Lower leg skin (tissue), 3 donors: ENCODE results near the gene GLIPR2.

Experiments used
- POLR2A ChIP-seq, 2 donors: fragments of 450-650 bp; IDR thresholded peaks; one replicate each; pipeline ENCODE4 v1.6.1; 2016 to 2017; ENCODE audit warnings: antibody characterized with exemption in 2 of 2, mild to moderate bottlenecking in 1 of 2, moderate library complexity in 1 of 2
- TF ChIP-seq, protein P1 (sequence below), 3 donors: fragments of 450-650 bp; IDR thresholded peaks; one replicate each; pipeline ENCODE4 v1.5.1; 2016; ENCODE audit warnings: antibody characterized with exemption in 3 of 3, mild to moderate bottlenecking in 3 of 3, moderate library complexity in 2 of 3

DNA sequence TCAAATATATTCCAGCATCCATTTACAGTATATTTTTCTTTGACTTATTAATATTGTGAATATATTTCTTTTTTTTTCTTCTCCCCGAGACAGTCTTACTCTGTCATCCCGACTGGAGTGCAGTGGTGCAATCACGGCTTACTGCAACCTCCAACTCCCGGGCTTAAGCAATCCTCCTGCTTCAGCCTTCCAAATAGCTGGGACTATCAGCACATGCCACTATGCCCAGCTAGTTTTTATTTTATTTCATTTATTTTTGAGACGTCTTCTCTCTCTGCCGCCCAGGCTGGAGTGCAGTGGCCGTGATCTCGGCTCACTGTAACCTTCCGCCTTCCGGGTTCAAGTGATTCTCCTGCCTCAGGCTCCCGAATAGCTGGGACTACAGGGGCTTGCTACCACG is 7.4 kb upstream of the GLIPR2 start:
- TF ChIP-seq, protein P1, sequence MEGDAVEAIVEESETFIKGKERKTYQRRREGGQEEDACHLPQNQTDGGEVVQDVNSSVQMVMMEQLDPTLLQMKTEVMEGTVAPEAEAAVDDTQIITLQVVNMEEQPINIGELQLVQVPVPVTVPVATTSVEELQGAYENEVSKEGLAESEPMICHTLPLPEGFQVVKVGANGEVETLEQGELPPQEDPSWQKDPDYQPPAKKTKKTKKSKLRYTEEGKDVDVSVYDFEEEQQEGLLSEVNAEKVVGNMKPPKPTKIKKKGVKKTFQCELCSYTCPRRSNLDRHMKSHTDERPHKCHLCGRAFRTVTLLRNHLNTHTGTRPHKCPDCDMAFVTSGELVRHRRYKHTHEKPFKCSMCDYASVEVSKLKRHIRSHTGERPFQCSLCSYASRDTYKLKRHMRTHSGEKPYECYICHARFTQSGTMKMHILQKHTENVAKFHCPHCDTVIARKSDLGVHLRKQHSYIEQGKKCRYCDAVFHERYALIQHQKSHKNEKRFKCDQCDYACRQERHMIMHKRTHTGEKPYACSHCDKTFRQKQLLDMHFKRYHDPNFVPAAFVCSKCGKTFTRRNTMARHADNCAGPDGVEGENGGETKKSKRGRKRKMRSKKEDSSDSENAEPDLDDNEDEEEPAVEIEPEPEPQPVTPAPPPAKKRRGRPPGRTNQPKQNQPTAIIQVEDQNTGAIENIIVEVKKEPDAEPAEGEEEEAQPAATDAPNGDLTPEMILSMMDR (IDR thresholded peaks at IDR 0.05), result no peak
- TF ChIP-seq POLR2A (IDR thresholded peaks at IDR 0.05), result no peak
